HEK293T (cell line): Measurements from ENCODE around the gene ALG9.

Experiments used
- CTBP1 ChIP-seq: fragments of 450-650 bp; IDR thresholded peaks from 2 replicates; pipeline ENCODE4 v1.6.1; 2016; ENCODE audit warnings: borderline replicate concordance
- FOXA1 ChIP-seq: fragments of 450-650 bp; IDR thresholded peaks from 2 replicates; pipeline ENCODE4 v1.6.1; 2016; ENCODE audit warnings: mild to moderate bottlenecking
- FOXM1 ChIP-seq: fragments of 450-650 bp; IDR thresholded peaks from 2 replicates; pipeline ENCODE4 v1.6.1; 2017; ENCODE audit warnings: mild to moderate bottlenecking, borderline replicate concordance
- HDGF ChIP-seq: fragments of 450-650 bp; IDR thresholded peaks from 2 replicates; pipeline ENCODE4 v1.6.1; 2017; ENCODE audit warnings: antibody characterized with exemption, borderline replicate concordance
- L3MBTL2 ChIP-seq: fragments of 450-650 bp; conservative IDR thresholded peaks from 2 replicates; pipeline ENCODE4 v1.6.1; 2016; ENCODE audit warnings: mild to moderate bottlenecking
- LEF1 ChIP-seq: fragments of 450-650 bp; IDR thresholded peaks from 2 replicates; pipeline ENCODE4 v1.6.1; 2017; ENCODE audit warnings: mild to moderate bottlenecking, borderline replicate concordance
- NFRKB ChIP-seq: fragments of 450-650 bp; IDR thresholded peaks from 2 replicates; pipeline ENCODE4 v1.6.1; 2016; ENCODE audit warnings: mild to moderate bottlenecking, moderate library complexity
- SP1 ChIP-seq: fragments of 450-650 bp; IDR thresholded peaks from 2 replicates; pipeline ENCODE4 v1.6.1; 2017
- SUZ12 ChIP-seq: fragments of 450-650 bp; IDR thresholded peaks from 2 replicates; pipeline ENCODE4 v1.6.1; 2016; ENCODE audit warnings: mild to moderate bottlenecking
- TARDBP ChIP-seq: fragments of 450-650 bp; IDR thresholded peaks from 2 replicates; pipeline ENCODE4 v1.6.1; 2016
- ZNF384 ChIP-seq: fragments of 450-650 bp; IDR thresholded peaks from 2 replicates; pipeline ENCODE4 v1.6.1; 2016

DNA sequence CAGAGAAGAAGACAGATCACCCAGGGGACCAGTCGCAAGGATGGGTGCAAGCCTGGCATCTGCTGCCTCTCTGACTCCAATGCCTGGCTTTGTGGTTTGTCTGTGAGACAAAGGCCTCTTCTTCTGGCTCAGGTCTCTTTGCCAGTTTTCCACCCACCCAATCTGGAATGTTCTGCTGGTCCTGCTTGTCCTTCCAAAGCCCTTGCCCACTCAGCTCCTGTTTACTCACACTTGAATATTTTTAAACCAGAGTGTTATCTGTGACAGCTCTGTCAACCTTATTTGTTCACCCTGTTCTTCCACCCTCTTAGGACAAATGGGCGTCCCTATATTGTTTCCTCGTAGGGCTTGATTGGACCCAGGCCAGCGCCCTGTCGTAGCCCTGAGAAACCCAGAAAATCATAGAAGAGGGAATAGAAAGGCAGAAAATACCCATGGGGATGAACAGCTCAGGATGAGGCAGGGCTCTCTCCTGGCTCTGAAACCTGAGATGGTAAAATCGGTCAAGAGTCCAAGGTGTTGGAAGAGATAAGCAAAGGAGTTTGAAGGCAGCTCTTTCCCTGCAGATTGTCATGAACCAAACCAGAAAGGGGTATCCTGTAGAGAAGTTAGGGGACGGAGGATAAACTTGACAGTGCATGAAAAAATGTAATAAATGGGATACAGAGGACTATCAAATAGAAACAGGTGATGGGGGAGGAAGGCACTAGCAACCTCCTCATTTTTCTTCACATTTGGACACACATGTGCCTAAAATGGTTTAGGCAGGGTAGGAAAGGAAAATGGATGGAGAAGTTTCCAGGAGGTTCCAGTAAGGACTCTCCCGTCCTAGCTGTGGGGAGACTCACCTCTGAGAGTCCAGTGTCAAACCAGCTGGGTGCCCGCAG is 39.5 kb upstream of the ALG9 start:
- TF ChIP-seq SUZ12 (no peak), CTBP1 (no peak), HDGF (no peak), SP1 (no peak), LEF1 (no peak), FOXA1 (no peak), FOXM1 (no peak), TARDBP (no peak), NFRKB (no peak), ZNF384 (no peak), L3MBTL2 (no peak)
